GM18868 (cell line): ENCODE measurements around the gene PRM3.

Experiments
- ATAC-seq: cut with Tn5 transposase; IDR thresholded peaks from one replicate; pipeline ENCODE4 v1.9.1; 2021; ENCODE audit warnings: mild to moderate bottlenecking, moderate library complexity; ENCODE audit not compliant: unreplicated experiment

PRM3 gene

DNA sequence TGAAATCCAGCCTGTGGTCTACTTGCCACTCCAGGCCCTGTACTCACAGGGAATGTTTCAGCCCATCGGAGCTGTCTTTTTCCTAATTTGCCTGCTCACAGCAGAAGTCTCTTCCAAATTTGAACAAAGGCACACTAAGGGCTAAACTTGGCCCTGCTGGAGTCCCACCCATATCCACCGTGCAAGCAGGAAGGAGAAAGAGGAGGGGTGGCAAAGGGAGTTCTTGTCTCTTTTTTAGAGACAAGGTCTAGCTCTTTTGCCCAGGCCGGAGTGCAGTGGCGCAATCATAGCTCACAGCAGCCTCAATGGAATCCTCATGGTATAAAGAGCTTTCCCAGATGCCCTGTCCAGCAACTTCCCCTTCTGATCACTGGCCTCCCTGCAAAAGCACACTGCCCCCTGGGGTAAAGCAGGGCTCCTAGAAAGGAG lies 10.4 kb upstream of the PRM3 start:
- no peak for ATAC-seq

DNA sequence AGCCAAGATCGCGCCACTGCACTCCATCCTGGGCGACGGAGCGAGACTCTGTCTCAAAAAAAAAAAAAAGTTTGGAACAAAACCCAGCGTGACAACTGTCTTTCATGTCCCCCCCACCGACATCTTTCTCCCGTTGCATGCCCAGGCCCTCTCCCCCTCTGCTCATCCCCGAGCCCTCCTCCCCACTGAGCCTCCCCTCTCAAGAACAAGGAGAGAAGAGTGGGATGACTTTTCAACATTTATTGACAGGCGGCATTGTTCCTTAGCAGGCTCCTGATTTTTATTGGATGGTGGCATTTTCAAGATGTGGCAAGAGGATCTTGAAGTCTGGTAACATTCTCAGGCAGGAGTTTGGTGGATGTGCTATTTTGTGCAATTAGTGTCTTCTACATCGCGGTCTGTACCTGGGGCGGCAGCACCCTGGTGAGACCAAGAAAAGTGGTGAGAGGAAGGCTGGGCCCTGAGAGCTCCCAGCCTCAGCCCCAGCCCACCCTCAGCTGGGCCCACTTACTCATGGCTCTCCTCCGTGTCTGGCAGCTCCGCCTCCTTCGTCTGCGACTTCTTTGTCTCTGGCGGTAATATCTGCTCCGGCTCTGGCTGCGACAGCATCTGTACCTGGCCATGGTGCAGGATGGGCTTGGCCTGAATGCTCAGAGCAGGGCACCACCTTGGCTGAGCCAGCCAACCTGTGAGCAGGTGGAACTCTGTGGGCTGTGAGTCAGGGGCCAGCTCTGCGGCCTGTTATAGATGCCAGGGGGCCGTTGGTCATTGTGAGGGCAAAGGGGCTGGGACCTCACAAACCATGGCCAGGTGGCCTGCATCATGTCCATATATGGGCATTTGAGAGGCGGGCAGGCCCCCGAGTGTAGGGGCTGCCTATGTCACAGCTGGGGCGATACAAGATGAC lies 7.4 kb upstream of the PRM3 start, which contains the start of gene PRM1:
Gene PRM1, minus strand, starts transcription at position 715 of the 907 bp plus-strand sequence. Its CDS starts 92 bp downstream, at position 623.
- ATAC-seq = no peak

DNA sequence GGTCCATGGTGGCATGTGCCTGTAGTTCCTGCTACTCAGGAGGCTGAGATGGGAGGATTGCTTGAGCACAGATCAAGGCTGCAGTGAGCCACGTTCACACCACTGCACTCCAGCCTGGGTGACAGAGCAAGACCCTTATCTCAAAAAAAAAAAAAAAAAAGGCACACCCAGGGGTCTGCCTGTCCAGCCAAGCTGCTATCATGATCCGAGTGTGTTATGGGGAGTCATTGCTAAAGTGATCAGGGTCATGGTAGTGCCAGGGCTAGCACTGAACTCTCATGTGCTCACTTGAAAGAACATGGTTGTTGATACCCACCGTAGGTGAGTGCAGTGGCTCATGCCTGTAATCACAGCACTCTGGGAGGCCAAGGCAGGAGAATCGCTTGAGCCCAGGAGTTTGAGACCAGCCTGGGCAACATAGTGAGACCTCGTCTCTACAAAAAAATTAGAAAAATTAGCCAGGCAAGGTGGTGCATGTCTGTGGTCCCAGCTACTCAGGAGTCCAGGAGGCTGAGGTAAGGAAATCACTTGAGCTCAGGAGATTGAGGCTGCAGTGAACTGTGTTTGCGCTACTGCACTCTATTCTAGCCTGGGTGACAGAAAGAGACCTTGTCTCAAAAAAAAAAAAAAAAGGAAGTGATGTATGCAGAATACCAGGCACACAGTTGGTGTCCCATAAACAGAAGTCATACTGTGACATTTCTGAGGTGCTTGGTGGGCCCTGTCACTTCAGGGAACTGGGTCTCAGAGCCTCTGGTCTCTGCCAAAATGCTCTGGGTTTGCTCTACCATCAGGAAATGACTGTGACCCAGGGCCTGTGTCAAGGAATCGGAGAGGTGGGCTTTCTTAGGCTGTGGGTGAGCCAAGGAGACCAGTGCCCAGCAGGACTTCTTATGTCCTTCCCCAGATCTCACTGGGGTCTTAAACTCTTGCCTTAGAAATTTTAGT lies 5.5 kb upstream of the PRM3 start:
- no peak for ATAC-seq

DNA sequence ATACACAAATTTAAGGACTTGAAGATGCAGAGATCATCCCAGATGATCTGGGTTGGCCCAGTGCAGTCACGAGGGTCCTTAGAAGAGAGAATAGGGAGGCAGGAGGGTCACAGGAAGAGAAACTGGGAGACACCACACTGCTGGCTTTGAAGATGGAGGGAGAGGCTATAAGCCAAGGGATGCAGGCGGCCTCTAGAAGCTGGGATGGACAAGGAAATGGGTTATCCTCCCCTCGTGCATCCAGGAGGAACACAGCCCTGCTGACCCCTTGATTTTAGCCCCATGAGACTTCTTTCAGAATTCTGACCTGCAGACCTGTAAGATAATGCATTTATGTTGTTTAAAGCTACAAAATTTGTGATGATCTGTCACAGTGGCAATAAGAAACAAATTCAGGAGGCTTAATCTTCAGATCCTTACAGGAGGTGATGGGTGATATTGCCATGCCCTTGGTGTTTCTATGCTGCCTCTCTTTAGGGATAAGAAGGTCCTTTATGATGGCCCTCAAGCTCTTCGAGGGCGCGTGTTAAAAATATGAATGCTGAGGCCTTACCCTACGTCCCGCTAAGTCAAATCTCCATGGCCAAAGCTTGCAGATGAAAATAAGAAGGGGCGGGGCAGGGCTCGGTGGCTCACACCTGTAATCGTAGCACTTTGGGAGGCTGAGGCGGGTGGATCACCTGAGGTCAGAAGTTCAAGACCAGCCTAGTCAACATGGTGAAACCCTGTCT lies 4.3 kb upstream of the PRM3 start:
- ATAC-seq = no peak

DNA sequence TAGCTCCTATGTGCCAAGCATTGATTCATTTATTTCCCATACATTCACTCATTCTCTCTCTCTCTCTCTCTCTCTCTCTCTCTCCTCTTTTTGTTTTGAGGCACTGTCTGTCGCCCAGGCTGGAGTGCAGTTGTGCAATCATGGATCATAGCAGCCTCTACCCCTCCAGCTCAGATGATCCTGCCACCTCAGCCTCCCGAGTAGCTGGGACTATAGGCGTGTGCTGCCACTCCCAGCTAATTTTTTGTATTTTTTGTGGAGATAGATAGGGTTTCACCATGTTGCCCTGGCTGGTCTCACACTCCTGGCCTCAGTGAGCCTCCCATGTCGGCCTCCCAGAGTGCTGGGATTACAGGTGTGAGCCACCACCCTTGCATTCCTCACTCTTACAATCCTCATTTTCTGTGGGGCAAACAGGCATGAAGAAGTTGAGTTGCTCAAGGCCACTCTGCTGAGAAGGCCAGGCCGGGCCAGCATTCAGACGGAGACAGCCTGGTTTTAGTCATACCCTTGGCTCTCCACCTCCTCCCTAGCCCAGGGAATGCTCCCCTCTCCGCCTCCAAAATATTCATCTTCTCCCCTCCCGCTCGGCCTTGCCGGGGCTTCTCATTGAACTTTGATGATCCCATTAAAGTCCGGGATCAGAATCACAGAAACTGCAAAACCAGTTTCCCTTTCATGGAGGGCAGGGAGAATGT lies 3.6 kb upstream of the PRM3 start:
- ATAC-seq = no peak

DNA sequence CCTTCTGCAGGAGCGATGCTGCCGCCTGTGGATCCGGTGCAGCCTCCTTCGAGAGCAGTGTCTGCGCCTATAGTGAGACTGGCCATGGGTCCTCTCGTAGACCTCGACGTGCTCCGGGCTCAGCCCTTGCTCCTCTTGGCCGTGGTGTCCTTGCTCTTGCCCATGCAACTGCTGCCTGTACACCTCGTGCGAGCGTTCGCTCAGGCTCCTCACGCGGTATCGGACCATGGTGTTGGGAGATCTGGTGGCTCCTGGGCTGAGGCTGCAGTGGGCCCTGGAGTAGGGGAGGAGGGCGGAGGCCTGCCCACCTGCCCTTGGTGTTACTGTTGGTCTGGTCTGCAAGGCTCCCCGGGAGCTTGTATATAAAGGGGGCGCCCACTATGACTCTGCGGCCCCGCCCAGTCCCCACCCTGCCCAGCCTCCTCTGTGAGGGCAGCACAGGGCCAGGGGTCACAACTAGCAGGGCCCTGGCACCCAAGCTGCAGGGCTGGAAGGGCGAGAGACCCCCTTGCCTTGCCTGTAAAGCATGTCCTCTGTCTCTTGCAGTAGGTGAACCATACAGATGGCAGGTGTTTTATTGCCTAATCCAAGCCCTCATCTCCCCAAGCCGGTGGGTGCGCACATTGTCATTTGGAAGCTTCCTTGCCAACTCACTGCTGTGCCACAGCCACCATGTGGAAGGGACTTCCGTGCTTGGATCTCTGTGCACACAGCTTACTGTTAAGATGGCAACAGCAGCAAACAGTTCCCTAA lies 2.9 kb upstream of the PRM3 start, which contains the start of gene PRM2:
Gene PRM2, minus strand, starts transcription at position 338 of the 753 bp plus-strand sequence. Its CDS starts 110 bp downstream, at position 228.
- no peak for ATAC-seq

DNA sequence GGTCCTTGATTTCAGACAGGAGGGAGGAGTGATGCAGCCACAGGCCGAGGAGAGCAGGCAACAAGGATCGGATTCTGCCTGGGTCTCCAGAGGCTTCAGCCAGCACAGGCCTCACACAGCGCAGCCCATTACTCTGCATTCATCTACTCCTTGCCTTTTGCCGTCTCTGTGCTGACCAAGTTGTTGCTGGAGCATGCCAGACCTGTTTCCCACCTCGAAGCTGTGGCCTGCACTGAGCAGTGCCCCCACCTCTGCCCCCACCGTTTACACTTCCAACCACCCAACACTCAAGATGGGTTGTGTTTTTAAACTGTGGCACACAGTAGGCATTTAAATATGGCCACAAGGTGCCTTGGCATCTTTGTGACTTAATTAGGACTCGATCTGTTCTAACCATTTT lies 1.5 kb upstream of the PRM3 start:
- ATAC-seq = no peak

DNA sequence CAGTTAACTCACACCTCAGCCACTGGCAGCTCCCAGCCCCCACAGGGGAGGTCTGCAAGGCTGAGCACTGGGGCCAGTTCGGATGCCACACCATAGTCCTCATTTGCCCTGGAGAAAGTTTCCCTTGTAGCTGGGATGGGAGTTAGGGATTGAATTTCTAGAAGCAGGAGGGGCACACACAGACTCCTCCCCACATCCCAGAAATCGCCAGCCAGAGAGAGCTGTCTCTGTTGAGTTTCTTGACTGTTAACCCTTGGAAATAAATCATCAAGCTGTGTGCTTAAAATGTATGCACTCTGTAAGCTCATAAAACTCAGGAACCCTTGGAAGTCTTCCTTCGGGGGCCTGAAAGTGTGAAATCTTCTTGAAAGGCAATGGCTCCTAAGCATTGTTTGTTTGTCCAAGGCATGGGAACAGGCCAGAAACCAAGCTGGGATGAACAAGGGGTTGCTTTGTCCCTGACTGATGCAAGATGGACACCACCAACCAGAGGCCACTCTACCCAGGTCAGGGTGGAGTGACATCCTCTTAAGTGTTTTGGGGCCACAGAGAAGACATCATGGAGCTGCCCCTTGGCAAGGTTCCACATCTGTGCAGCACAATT lies 394 bp upstream of the PRM3 start:
- ATAC-seq = no peak

DNA sequence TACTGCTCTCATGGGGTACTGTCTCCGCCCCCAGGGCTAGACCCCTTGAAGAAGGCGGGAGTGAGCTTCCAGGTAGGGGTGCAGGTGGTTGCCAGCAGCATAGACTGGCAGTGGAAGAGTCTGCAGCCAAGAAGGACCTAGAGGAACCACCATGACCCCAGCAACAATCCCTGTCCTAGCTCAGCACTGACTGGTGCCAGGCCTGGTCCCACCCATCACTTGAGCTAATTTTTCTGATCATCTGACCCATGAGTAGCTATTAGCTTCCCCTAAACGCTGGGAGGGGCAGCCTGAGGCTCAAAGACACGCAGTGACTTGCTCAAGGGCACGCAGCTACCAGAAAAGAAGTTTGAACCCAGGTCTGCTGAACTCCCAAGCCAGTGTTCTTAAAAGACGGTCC lies 945 bp downstream of the PRM3 start:
- no peak for ATAC-seq

DNA sequence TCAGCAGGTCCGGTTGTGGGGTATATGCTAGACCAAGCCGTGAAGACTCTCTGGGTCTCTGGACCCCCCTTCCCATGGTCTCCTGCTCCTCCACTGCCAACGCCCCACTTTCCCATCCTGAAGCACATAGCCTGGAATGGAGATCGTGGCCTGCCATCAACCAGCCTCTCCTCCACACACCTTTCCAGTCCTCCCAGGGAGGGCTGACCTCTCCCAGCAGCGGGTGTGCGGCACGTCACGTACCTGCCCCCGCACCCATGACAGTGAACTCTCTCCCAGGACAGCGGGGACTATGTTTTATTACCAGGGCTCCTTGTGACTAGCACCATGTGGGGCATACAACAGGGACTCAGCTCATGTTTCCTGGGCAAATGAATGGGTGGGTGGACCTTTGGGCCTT lies 1.8 kb downstream of the PRM3 start:
- no peak for ATAC-seq

DNA sequence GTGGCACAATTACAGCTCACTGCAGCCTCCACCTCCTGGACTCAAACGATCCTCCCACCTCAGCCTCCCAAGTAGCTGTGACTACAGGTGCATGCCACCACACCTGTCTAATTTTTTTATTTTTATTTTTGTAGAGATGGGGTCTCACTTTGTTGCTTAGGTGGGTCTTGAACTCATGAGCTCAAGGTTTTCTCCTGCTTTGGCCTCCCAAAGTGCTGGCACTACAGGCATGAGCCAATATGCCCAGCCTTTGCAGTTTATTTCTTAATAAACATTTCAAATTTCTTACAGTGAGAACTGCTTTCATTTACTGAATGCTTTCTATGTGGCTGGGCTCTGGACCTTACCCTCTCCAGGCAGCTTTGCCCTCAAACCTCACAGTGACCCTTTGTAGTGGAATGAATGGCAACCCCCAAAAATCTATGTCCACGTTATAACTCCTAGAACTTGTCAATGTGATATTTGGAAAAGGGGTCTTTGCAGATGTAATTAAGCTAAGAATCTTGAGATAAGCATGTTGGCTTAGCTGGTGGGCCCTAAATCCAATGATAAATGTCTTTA lies 2.7 kb downstream of the PRM3 start:
- ATAC-seq = no peak

DNA sequence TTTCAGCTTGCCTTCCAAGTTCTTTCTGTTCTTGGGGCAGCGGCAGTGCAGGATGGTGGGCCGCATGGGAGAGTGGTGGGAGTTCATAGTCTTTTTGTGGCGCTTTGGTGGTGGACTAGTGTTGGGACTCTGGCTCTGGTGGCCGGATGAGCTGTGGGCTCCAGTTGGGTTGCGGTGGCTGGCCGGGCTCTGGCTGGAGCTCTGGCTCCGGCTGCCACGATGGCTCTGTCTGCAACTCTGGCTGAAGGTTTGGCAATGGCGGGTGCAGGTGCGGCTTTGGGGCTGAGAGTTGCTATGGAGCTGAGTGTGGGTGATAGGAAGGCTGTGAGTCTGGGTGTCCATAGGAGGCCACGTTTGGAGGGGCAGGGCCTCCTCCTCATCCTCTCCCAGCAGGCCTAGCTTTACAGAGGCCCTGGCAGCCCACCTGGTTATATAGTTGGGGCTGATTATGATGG lies 4.5 kb downstream of the PRM3 start, which contains the start of gene TNP2:
Gene TNP2, minus strand, starts transcription at position 405 of the 455 bp plus-strand sequence. Its CDS starts 63 bp downstream, at position 342.
- ATAC-seq = no peak

DNA sequence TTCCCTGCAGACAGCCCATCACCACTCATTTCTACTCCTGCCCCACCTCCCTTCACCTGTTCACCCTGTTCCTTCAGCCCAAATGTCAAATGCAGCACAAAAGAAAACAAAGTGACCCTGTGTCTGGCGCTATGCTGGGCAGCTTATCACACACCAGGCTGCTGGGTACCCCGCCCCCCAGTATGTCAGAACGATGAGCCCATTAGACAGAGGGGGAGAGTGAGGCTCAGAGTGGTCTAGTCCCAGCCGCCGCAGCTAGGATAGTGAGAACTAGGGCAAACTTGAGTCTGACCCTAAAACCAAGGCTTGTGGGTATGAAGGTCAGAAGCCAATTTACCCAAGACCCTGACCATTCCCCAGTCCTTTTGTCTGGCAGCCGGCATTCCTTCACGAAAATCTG lies 8.3 kb downstream of the PRM3 start:
- no peak for ATAC-seq

DNA sequence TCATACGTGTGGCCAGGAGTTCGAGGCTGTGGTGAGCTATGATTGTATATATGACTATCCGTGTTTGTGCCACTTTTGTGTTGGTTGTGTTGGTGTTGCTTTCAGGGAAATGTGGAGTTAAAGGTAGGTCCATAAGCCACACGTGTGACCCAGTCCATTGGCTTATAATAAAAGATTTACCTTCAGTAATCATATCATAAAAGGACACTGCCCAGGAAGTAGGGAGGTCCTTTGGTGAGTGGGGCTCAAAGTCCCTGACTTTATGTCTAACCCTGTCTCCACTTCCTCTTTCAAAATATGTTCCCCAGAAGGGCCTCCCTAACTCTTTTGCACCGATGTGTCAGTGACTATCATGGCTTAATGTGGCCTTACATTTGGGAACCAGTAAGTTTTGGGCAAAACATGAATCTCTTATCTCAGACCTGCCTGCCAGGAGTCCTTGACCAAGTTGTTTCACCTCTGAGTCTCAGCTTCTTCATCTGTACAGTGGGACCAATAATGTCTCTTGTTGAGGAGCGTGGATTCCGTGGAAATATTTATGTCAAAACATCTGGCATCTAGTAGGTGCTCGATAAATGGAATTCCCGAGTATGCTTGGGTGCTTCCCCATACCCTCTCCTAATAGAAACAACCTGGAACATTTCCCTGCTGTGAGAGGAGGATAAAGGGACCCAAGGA lies 9.1 kb downstream of the PRM3 start:
- no peak for ATAC-seq

DNA sequence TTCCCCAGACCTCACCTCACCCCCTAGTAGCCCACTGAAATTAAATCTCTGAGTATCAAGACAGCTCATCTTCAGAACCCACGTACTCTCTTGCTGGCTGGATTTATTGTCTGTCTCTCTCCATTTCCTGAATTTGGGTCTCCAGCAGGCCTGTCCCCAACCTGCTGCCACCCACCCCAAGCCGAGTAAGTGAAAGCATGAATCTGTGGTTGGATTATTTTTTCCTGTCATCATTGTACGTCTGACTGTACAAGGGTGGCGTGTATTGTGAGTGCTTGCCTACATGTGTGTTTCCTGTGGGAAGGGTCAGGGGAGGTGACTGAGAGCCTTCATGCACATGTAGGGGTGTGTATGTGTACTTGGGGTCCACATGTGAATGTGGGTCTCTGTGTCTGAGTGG lies 9.7 kb downstream of the PRM3 start:
- no peak for ATAC-seq

DNA sequence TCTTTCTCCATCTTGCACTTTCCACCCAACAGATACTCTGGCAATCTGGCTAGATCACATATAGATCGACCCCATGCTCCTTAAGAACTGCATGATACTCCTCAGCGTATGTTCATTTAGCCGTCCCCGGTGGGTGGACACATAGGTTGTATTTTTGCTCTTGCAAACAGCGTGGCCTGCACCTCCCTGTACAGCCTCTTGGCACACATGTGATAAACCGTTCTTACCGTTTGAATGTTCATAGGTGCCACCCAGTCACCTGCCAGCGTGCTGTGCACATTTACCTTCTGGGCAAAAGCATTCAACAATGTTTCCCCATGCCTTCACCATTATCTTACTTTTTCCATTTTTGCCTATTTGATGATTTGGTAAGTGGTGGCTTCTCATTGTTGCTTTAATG lies 10.5 kb downstream of the PRM3 start:
- no peak for ATAC-seq

DNA sequence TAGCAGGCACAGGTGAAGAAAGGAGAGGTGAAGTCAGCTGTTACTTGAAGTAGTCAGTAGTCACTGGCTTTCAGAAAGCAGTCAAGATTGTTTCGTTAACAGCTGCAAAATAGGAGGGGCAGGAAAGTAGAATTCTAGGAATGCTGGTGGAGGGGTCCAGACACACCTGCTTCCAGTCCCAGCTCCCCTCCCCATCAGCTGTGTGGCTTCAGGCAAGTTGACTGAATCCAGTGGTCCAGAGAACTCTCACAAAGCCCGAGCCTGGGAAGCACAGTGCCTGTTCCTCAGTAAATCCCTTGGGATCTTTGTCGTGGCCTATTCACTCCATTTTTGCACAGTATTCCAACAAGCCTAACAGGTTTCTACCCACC lies 12.8 kb downstream of the PRM3 start:
- no peak for ATAC-seq
